ENCODE measurements around the gene CHTF18.
"Not testable (repeated sequence)": the region's sequence is repeated elsewhere in the genome, so short reads cannot be mapped to it uniquely, and the experiment has no call there.

Gene CHTF18

DNA sequence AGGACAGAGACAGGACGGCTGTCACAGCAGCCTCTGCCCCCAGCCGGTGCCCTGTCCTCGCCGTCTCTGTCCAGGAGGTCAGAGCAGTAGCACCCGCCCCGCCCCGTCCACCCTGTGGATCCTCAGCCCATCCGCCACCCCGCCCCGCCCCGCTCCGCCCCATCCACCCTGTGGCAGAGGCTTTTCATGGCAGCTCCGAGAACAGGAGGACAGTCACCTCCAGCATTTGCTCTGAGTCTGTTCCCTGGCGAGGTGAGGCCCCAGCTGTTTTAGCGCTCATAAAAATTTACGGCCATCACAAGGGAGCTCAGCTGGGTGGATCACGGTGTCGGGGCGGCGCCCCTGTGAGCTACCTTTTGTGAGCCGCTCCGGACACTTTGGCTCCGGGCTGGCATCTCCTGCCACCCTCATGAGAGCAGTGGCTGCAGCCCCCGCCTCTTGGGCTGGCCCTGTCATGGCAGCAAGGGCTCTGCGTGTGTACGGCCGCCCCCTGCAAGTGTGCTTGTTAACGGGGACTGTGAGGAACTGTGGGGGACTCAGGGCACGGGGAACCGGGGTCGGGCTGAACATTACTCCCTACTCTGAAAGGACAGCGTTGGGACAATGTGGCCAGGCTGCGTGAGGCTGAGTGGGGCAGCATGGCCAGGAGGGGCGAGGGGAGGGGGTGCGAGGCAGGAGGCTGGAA, 44.4 kb downstream of the CHTF18 start:
- DNase-seq, result no peak

DNA sequence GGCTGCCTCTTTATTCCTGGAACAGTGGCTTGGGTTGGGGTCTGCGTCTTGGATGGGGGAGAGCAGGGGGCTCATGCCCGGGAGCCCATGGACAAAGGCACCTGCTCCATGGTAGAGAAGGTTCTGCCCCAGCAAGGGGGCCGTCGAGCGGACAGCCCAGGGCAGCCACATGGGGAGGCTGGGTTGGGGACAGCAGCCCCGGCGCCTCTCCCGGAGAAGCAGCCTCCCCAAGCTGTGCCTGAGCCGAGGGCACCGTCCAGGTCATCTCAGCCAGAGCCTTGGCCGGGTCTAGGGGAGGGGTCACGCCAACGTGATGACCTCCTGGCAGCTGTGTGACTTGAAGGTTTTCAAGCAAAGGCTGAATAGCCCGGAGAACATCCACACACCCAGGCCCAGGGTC, 45.0 kb downstream of the CHTF18 start:
- no peak for DNase-seq

DNA sequence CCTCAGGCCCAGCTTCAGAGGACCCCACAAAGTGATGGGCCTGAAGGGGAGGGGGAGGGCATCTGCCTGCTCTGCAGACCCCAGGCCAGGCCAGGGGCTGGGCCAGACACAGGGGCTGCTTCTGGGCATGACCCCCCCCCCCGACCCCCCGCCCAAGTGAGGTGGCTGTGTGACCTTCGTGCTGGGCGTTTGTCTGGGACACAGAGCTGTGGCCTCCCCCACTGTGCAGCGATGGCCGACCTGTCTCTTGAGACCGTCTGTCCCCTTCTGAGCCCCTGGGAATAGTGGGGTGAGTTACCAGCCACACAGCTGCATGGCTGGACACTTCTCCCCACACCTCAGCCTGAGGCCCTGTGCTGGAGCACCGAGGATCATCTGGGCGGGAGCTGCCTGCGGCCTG, 47.0 kb downstream of the CHTF18 start:
- DNase-seq, result no peak

DNA sequence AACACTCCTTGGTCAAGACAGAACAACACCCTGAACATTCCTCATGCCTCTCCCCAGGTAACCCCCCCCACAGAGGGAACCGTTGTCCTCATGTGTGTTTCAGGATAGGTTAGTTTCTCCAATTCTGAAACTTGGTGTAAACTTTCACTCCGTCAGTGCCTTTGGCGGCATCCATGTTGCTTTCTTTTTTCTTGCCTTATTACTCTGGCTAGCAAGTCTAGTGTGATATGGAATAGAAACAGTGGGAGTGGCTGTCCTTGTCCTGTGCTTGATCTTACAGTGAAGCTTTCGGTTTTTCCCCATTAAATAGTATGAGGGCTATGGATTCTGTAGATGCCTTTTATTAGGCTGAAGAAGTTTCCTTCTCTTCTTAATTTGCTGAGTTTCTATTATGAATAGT, 47.8 kb downstream of the CHTF18 start:
- DNase-seq, result no peak

DNA sequence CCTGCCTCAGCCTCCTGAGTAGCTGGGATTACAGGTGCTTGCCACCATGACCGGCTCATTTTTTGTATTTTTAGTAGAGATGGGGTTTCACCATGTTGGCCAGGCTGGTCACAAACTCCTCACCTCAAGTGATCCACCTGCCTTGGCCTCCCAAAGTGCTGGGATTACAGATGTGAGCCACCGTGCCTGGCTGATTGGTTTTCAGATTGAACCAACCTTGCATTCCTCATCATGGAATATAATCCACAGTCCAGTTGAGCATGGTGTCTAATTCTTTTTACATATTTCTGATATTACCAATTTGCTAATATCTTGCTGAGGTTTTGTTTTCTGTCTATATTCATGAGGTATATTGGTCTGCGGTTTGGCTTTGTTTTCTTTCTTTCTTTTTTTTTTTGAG, 48.4 kb downstream of the CHTF18 start:
- not testable (repeated sequence) for DNase-seq

DNA sequence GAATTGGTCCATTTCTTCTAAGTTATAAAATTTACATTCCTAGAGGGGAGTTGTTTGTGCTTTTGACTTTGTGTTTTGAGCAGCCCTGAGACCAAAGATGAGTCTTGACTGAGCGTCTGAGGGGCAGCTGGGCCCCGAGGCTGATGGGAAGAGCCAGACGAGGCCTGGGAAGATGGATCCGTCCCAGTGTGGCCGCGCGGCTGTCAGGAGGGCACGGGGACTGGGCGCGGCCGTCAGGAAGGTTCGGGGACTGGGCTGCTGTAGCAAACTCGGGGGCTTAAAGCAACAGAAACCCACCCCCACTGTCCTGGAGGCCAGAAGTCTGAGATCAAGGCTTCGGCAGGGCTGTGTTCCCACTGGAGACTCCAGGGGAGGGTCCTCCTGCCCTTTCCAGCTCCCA, 50.3 kb downstream of the CHTF18 start:
- no peak for DNase-seq

DNA sequence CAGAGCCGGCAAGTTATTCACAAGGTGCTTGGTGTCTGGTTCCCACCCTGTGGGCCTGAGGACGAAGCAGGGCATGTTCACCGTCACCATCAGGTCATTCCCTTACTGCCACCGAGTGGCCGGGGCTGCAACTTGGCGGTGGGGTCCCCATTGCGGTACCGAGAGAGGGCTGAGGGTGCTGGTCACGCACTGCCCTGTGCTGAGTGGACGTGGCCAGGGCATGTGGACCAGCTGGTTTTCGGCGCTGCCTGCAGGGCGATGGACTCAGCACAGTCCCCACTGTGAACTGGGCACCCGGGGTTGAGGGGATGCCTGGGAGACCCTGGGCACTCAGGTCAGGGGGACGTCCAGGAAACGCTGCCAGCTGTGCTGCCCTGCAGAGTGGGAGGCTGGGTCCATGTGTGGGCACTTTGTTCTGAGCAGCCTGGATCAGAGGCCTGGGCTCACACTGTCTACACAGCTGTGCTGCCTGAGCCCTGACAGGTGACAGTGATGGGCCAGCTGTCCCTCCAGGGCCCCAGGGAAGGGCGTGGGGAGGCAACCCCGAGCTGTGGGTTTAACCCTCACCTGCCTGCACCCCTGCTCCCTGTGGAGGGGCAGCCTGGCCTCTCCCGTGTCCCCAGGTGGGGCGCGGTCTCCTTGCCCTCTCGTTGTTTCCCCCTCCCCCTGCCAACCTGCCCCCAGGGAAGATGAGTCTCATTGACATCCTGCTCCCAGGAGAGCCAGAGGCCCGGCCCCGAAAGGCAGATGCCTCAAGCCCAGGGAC, 51.4 kb downstream of the CHTF18 start:
- no peak for DNase-seq

DNA sequence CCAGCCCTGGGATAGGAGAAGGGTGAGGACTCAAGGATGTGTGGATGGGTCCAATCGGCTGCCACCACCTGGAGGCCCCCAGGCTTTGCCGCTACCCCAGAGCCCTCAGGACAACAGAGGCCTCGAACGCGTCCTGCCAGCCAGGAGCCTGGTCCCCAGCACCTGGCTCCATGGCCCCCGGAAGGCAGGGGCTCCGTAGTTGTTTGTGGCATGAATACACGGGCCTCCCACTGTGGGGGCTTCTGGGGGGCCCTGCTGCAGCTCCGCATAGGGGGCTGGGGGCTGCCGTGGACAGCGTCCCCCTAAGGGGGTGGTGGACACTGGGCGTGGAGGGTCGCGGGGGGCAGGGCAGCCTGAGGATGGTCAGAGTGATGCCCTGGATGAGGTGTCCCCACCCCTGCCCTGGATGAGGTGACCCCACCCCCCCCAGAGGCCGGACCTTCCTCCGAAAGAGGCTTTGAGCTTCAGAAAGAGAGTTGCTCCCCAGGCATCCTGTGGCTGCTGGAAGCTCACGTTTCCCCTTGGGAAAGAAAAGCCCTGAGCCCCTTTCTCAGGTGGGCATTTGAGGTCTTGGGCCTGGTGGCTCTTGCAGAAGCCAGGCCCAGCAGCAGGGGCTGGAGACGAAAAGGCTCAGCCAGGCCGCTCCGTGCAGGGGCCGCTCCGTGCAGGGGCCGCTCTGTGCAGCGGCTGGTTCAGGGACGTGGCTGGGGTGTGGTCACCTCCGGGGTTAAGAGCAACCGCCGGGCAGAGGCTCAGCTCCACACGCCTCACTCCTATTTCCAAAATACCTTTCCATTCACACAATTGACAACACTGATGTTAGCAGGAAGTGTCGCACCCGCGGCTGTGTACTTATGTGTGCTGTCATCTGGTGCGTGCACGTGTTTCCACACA, 52.4 kb downstream of the CHTF18 start:
- no peak for DNase-seq

DNA sequence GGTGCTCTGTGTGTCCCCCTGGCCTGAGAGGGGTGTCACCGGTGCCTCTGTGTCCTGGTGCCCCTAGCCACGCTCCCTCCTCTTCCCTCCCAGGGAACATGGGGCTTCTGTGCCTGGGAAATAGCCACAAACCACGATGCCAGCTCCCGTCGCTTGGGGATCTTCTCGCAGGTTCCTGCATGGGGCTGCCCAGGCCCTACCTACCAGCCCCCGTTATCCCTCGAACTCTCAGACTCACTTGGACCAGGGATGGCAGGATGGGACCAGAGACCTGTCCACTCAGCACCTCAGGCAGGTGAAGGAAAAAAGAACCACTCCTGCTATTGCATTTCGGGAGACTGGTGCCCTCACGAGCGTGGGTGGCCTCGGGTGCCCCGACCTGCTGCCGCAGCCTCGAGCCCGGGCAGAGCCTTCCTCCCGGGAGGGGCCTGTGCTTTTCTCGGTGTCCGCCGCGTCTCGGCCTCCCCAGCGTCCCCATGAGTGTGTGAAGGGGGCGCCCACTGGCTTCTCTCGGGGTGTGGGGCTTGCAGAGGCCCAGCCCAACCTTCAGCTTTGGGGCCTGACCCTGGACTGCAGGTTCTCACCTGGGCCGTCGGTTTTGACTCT, 53.1 kb downstream of the CHTF18 start:
- DNase-seq, result no peak

DNA sequence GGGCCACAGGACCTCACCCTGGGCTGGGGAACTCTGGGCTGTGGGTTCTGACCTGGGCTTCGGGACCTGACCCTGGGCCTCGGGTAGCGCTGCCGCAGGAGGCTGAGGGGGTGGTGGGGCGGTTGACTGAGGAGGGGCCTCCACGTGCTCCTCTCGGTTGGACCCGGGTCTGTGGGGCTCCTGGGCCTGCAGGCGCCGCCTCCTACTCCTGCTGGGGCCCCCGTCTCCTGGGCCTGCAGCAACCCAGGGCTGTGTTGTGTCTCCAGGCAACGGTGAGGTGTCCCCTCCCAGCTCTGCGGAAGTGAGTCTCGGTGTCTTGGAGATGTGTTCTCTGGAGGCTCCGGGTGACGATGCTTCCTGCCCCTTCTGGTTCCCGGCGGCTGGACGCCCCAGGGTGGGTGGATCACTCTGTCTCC, 53.6 kb downstream of the CHTF18 start:
- no peak for DNase-seq

DNA sequence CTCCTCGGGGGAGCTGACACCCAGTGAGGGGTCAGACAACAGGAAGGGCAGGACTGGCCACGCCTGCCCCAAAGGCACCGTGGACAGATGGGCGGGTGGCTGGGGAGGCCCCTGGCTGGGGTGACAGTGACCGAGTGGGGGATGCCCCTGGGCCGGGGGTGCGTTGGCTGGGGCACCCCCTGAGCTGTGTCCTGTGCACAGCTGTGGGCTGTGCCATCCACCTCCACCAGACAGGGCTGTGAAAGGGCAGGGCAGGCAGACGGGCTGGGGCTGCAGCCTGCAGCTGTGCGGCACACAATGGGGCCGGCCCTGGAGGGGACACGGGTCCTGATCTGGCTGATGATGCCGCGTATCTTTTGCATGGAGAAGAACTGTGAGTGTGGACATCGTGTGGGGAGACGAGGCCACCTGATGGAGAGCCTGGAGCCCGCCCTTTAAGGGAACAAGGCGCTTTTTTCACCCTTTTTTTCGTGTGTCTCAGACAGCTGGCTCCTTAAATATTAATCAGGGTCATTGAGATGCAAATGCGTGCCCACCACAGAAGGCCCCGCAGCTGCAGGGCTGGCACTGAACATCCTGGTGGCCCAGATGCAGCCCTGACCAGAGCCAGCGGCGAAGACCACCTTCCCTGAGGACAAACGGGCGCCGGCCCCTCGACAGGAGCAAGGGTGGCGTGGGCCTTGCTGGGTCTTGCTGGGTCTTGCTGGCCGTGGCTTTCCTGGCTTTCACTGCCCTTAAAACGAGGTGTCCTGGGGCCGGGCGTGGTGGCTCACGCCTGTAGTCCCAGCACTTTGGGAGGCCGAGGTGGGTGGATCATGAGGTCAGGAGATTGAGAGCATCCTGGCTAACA, 54.5 kb downstream of the CHTF18 start:
- DNase-seq, result no peak

DNA sequence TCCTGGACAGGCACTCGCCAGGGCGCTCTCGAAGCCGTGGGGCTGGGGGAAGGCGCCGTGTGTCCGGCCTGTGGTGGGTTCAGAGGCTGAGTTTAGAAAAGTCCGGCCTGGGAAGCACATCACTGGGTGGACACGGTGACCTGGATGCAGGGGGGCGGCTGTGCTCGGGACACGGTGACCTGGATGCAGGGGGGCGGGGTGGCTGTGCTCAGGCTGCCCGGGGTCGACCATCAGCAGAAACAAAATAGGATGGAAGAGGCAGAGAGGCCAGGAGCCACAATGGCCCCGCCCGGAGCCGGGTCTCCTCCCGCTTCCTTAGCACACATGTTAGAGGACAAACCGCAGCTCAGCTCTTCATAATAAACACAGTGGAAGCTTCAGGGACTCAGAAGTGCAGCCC, 55.4 kb downstream of the CHTF18 start:
- no peak for DNase-seq

DNA sequence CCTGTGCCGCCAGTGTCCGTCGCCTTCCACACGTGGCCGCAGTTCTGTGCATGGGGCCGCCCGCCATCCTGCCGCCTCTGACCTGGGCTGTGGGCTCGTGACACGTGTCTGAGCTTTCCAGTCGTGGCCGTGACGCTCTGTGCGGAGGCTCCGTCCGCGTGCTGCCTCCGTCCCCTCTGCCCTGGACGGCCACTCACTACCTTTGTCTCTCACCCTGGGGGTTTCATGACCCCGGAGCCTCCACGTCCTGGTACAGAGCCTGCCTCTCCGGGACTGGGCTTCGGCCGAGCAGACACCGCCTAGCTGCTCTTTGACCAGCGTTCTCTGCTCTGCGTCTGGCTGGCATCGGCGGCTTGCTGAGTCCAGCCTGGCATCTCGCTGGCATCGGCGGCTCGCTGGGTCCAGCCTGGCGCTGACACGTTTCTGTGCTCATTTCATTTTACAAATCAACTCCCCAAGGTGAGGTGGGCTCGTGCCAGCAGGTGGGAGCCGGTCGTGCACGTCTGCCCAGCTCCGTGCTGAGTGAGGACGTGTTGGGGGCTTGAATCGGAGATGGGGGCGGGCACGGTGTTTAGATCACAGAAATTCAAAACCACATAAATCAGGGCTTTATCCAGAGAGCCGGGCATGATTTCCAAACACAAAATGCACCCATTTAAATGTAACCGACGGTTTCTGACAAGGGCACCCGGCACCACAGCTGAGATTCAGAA, 56.4 kb downstream of the CHTF18 start:
- DNase-seq, result no peak

DNA sequence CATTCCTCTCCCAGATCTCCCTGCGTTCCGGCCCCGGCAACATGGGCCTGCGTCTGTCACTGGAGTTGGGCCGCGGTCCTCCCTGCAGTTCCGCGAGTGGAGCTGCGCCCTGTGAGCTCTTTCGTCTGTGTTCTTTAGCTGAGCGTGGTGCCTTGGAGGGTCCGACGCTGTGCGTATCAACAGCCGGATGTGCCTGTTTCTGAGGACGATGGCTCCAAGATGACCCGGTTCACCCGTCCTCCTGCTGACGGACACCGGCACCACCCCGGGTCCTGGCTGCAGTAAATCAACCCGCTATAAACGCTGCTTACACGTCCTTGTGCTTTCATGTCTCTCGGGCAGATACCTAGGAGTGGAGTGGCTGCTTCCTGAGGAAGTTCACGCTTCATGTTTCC, 56.9 kb downstream of the CHTF18 start:
- no peak for DNase-seq

DNA sequence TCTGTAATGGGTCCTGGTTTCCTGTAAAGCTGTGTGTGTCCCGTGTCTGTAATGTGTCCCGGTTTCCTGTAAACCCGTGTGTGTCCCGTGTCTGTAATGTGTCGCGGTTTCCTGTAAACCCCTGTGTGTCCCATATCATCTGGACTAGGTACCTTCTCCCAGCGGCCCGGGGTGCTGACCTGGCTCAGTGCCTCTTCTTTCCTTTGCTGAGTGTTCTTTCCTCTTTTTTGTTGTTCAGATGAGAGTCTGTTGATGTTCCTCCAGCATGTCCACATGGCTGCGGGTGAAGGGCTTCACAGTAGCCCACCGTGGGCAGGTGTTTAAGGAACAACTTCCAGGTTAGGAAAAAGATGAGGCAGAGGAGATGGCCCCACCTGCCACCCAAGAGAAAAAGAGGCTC, 58.7 kb downstream of the CHTF18 start:
- DNase-seq, result no peak

Data from CD4-positive, alpha-beta T cell treated with Interferon alpha-2 for 1 hour (primary cell).